HCT116 (cell line): ENCODE results near the gene PALMD. TPM values are rescaled to one million over a fixed set of nuclear protein-coding genes. Genes with fewer than 3 reads are reported as not detected.

Experiments used
- ATAC-seq: fragments of 200-7000 bp; cut with Tn5 transposase; 2 replicates; pipeline ENCODE4 v1.9.1; 2020; ENCODE audit warnings: mild to moderate bottlenecking, moderate library complexity
- BruUV-seq: library from RNA; stranded (reverse); fragments of 400-500 nt; replicated peaks from 2 replicates; lab custom pipeline; 2021; lab: Mats Ljungman, UMichigan
- CTCF ChIA-PET: fragments of 300-600 bp; sonication (Branson Sonifier 250); formaldehyde crosslinking; loops from one replicate; lab custom pipeline; 2021; ENCODE audit warnings: antibody characterized with exemption; lab: Charles Lee
- POLR2A ChIA-PET: fragments of 300-600, 350-600 bp; sonication (Branson Sonifier 250); formaldehyde crosslinking; loops from one replicate; lab custom pipeline; 2021; ENCODE audit warnings: antibody characterized with exemption; lab: Charles Lee
- RAD21 ChIA-PET, 2 experiments: fragments of 300-600 bp; sonication (Branson Sonifier 250); formaldehyde crosslinking; loops; one replicate each; lab custom pipeline; 2023; ENCODE audit warnings: low total read pairs in 2 of 2; ENCODE audit not compliant: uncharacterized antibody in 2 of 2, unreplicated experiment in 2 of 2, low non-redundant PET in 1 of 2; lab: Charles Lee
- DNase-seq: peaks from one replicate; pipeline ENCODE4 v3.0.0-alpha.2; 2010; ENCODE audit warnings: low read depth, low spot score
- H2AFZ ChIP-seq: fragments of 200-600 bp; shearing (Covaris generic), sonication (generic); 2 replicates; pipeline ENCODE4 v1.6.1; 2017; ENCODE audit warnings: low read depth, mixed run types, mixed read lengths, antibody characterized with exemption, low read length; ENCODE audit not compliant: poor library complexity, severe bottlenecking
- H3K27ac ChIP-seq: 2 replicates; pipeline ENCODE4 v1.5.1; 2012; ENCODE audit warnings: low read depth, low read length
- H3K27me3 ChIP-seq: fragments of 200-600 bp; sonication (generic); 2 replicates; pipeline ENCODE4 v1.6.1; 2016; ENCODE audit warnings: mixed run types, low read length, mixed read lengths; ENCODE audit not compliant: insufficient read depth
- H3K36me3 ChIP-seq, 2 experiments: fragments of 200-500 bp in 1 of 2; fragments of 200-600 bp in 1 of 2; sonication (Bioruptor generic) in 1 of 2; sonication (generic) in 1 of 2; 2 replicates each; pipeline versions ENCODE4 v1.5.1 to v1.6.1; 2014 to 2016; ENCODE audit warnings: low read length in 2 of 2, inconsistent platforms in 1 of 2, mixed read lengths in 1 of 2, mixed run types in 1 of 2; ENCODE audit not compliant: insufficient read depth in 2 of 2, control insufficient read depth in 1 of 2
- H3K4me1 ChIP-seq, 2 experiments: fragments of 200-600 bp in 1 of 2; sonication (generic) in 1 of 2; 2 replicates each; pipeline versions ENCODE4 v1.5.1 to v1.6.1; 2012 to 2017; ENCODE audit warnings: low read length in 2 of 2, inconsistent platforms in 1 of 2, mild to moderate bottlenecking in 1 of 2, mixed read lengths in 1 of 2, mixed run types in 1 of 2, moderate library complexity in 1 of 2; ENCODE audit not compliant: insufficient read depth in 2 of 2, control insufficient read depth in 1 of 2
- H3K4me2 ChIP-seq: fragments of 200-600 bp; sonication (generic); 2 replicates; pipeline ENCODE4 v1.6.1; 2017; ENCODE audit warnings: mixed run types, low read length, mixed read lengths
- H3K4me3 ChIP-seq, 2 experiments: fragments of 200-600 bp in 1 of 2; sonication (generic) in 1 of 2; replicated peaks in 1 of 2; 2 replicates each; pipeline ENCODE4 v1.5.1; 2011 to 2016; ENCODE audit warnings: low read length in 2 of 2, control low read depth in 1 of 2, low read depth in 1 of 2, mild to moderate bottlenecking in 1 of 2, mixed read lengths in 1 of 2, mixed run types in 1 of 2
- H3K79me2 ChIP-seq: fragments of 200-600 bp; sonication (generic); 2 replicates; pipeline ENCODE4 v1.6.1; 2017; ENCODE audit warnings: mild to moderate bottlenecking, mixed run types, low read length, moderate library complexity, mixed read lengths; ENCODE audit not compliant: insufficient read depth
- H3K9ac ChIP-seq: fragments of 200-600 bp; sonication (generic); 2 replicates; pipeline ENCODE4 v1.6.1; 2016; ENCODE audit warnings: low read length, mixed read lengths
- H3K9me2 ChIP-seq: fragments of 200-600 bp; sonication (generic), shearing (Covaris generic); 2 replicates; pipeline ENCODE4 v1.6.1; 2017; ENCODE audit warnings: mixed run types, mild to moderate bottlenecking, moderate library complexity; ENCODE audit not compliant: insufficient read depth
- H3K9me3 ChIP-seq, 2 experiments: fragments of 200-500 bp in 1 of 2; fragments of 200-600 bp in 1 of 2; sonication (Bioruptor generic) in 1 of 2; sonication (generic) in 1 of 2; 2 replicates each; pipeline ENCODE4 v1.6.1; 2014 to 2017; ENCODE audit warnings: low read length in 2 of 2, mixed read lengths in 2 of 2, inconsistent platforms in 1 of 2, low read depth in 1 of 2, mild to moderate bottlenecking in 1 of 2, mixed run types in 1 of 2, moderate library complexity in 1 of 2; ENCODE audit not compliant: control insufficient read depth in 1 of 2, insufficient read depth in 1 of 2
- H4K20me1 ChIP-seq: fragments of 200-600 bp; sonication (generic), shearing (Covaris generic); 2 replicates; pipeline ENCODE4 v1.6.1; 2017; ENCODE audit warnings: mixed run types, mild to moderate bottlenecking, moderate library complexity; ENCODE audit not compliant: insufficient read depth
- ATF3 ChIP-seq: IDR thresholded peaks from 2 replicates; pipeline ENCODE4 v1.6.1; 2012
- CBX3 ChIP-seq: IDR thresholded peaks from 2 replicates; pipeline ENCODE4 v1.6.1; 2012; ENCODE audit warnings: low read depth
- CEBPB ChIP-seq: IDR thresholded peaks from 2 replicates; pipeline ENCODE4 v1.6.1; 2012; ENCODE audit warnings: low read depth
- EGR1 ChIP-seq: IDR thresholded peaks from 2 replicates; pipeline ENCODE4 v1.6.1; 2012; ENCODE audit warnings: low read depth
- ELF1 ChIP-seq: IDR thresholded peaks from 2 replicates; pipeline ENCODE4 v1.6.1; 2012; ENCODE audit warnings: low read depth, borderline replicate concordance
- EZH2 ChIP-seq: fragments of 200-600 bp; sonication (generic); IDR thresholded peaks from 2 replicates; pipeline ENCODE4 v1.6.1; 2017; ENCODE audit warnings: antibody characterized with exemption, mixed run types
- FOSL1 ChIP-seq: IDR thresholded peaks from 2 replicates; pipeline ENCODE4 v1.6.1; 2012; ENCODE audit warnings: low read depth
- MAX ChIP-seq: IDR thresholded peaks from 2 replicates; pipeline ENCODE4 v1.6.1; 2012
- POLR2A ChIP-seq: IDR thresholded peaks from 2 replicates; pipeline ENCODE4 v1.7.0; 2011; ENCODE audit warnings: borderline replicate concordance; ENCODE audit not compliant: insufficient read depth, insufficient read length; ENCODE audit errors: extremely low read depth
- RAD21 ChIP-seq: IDR thresholded peaks from 2 replicates; pipeline ENCODE4 v1.6.1; 2012; ENCODE audit warnings: low read depth, mild to moderate bottlenecking
- REST ChIP-seq: IDR thresholded peaks from 2 replicates; pipeline ENCODE4 v1.6.1; 2012; ENCODE audit warnings: low read depth
- SIN3A ChIP-seq: IDR thresholded peaks from 2 replicates; pipeline ENCODE4 v1.6.1; 2012; ENCODE audit warnings: low read depth
- SP1 ChIP-seq: IDR thresholded peaks from 2 replicates; pipeline ENCODE4 v1.6.1; 2012; ENCODE audit warnings: low read depth
- SRF ChIP-seq: IDR thresholded peaks from 2 replicates; pipeline ENCODE4 v1.6.1; 2012; ENCODE audit warnings: low read depth
- TCF7L2 ChIP-seq: IDR thresholded peaks from 2 replicates; pipeline ENCODE4 v1.7.0; 2011; ENCODE audit warnings: borderline replicate concordance, inconsistent platforms; ENCODE audit not compliant: insufficient read depth, insufficient read length; ENCODE audit errors: extremely low read depth
- YY1 ChIP-seq: IDR thresholded peaks from 2 replicates; pipeline ENCODE4 v1.6.1; 2011; ENCODE audit warnings: low read length, low read depth, moderate library complexity, mild to moderate bottlenecking; ENCODE audit not compliant: insufficient replicate concordance; ENCODE audit errors: extremely low read depth
- ZBTB33 ChIP-seq: IDR thresholded peaks from 2 replicates; pipeline ENCODE4 v1.6.1; 2011; ENCODE audit warnings: mild to moderate bottlenecking, low read length, moderate library complexity; ENCODE audit not compliant: insufficient replicate concordance; ENCODE audit errors: extremely low read depth
- ZNF274 ChIP-seq: fragments of 200-500 bp; sonication (Bioruptor generic); IDR thresholded peaks from 2 replicates; pipeline ENCODE4 v1.6.1; 2014; ENCODE audit warnings: mild to moderate bottlenecking, low read depth, low read length, inconsistent platforms
- intact Hi-C: fragments of 100-400 bp; cut with micrococcal nuclease; formaldehyde crosslinking; loops from 2 replicates; pipeline ENCODE4 v1.10.0; 2022
- total RNA-seq: library from RNA; stranded (reverse); gene quantifications from one replicate; pipeline ENCODE4 v1.2.1, GENCODE V29; 2021; ENCODE audit not compliant: unreplicated experiment

PALMD gene
- total RNA-seq, 1 experiment from 2014 or later = 0.12 TPM

GRCh38 chr1:99639408-99639807 is 6.5 kb upstream of the PALMD start:
- ChIA-PET RAD21 (no interaction called here), POLR2A (no interaction called here), CTCF (no interaction called here)
- H3K27ac ChIP-seq = no peak overlapping the region
- no peak overlapping the region for H3K9ac ChIP-seq
- TF ChIP-seq MAX = no peak
- TF ChIP-seq EGR1 = no peak
- TF ChIP-seq ZNF274 = no peak
- TF ChIP-seq POLR2A = no peak
- TF ChIP-seq SRF = no peak
- no peak for TF ChIP-seq SIN3A
- TF ChIP-seq CEBPB = no peak
- no peak for TF ChIP-seq TCF7L2
- TF ChIP-seq CBX3 = no peak
- no peak for TF ChIP-seq SP1
- TF ChIP-seq EZH2 = no peak
- TF ChIP-seq RAD21 = no peak
- no peak for TF ChIP-seq YY1
- no peak for TF ChIP-seq FOSL1
- no peak for TF ChIP-seq REST
- TF ChIP-seq ELF1 = no peak
- no peak for TF ChIP-seq ATF3
- no peak for TF ChIP-seq ZBTB33
- H3K4me2 ChIP-seq = no peak overlapping the region
- no peaks in the 10 kb centered on the region for H3K36me3 ChIP-seq
- H3K9me3 ChIP-seq = no peaks in the 10 kb centered on the region
- intact Hi-C loops = no loop called here
- DNase-seq (no peak), ATAC-seq (no peak)
- no peaks in the 10 kb centered on the region for H3K9me2 ChIP-seq
- no peaks in the 10 kb centered on the region for H3K27me3 ChIP-seq
- BruUV-seq = no TSS peak
- H2AFZ ChIP-seq = no peak overlapping the region
- H3K4me3 ChIP-seq = no peak overlapping the region
- H3K4me1 ChIP-seq = no peaks in the 10 kb centered on the region
- no peaks in the 10 kb centered on the region for H3K79me2 ChIP-seq
- no peaks in the 10 kb centered on the region for H4K20me1 ChIP-seq
